Endodermal cell (in vitro differentiated cells): ENCODE measurements around the gene DPH7. TPM values are rescaled to one million over a fixed set of nuclear protein-coding genes. Genes with fewer than 3 reads are reported as not detected.
"Not testable (repeated sequence)": the region's sequence is repeated elsewhere in the genome, so short reads cannot be mapped to it uniquely, and the experiment has no call there.

ENCODE experiments used
- DNase-seq: peaks from one replicate; pipeline ENCODE4 v3.0.0-alpha.2; 2017
- H3K27ac ChIP-seq: 2 replicates; pipeline ENCODE4 v1.5.1; 2013; ENCODE audit warnings: mild to moderate bottlenecking, low read depth, low read length, moderate library complexity
- H3K27me3 ChIP-seq: 2 replicates; pipeline ENCODE4 v1.6.1; 2013; ENCODE audit warnings: mild to moderate bottlenecking, low read length, moderate library complexity; ENCODE audit not compliant: insufficient read depth, control insufficient read depth, poor library complexity, severe bottlenecking
- H3K36me3 ChIP-seq: 2 replicates; pipeline ENCODE4 v1.7.0; 2013; ENCODE audit warnings: mild to moderate bottlenecking, low read length, moderate library complexity; ENCODE audit not compliant: control insufficient read depth, insufficient read depth
- H3K4me1 ChIP-seq: one replicate; pipeline ENCODE4 v1.7.0; 2013; ENCODE audit warnings: low read length; ENCODE audit not compliant: control insufficient read depth, insufficient read depth
- H3K4me3 ChIP-seq: 2 replicates; pipeline ENCODE4 v1.5.1; 2013; ENCODE audit warnings: mild to moderate bottlenecking, low read length, moderate library complexity
- H3K9ac ChIP-seq: 2 replicates; pipeline ENCODE4 v1.6.1; 2013; ENCODE audit warnings: mild to moderate bottlenecking, low read length, moderate library complexity; ENCODE audit not compliant: poor library complexity, severe bottlenecking; ENCODE audit errors: extremely low read depth
- H3K9me3 ChIP-seq: 2 replicates; pipeline ENCODE4 v1.6.1; 2013; ENCODE audit warnings: mild to moderate bottlenecking, low read length, moderate library complexity; ENCODE audit not compliant: control insufficient read depth
- H3K27ac Mint-ChIP-seq: 2 replicates; pipeline ENCODE4 v1.8.0; 2020; ENCODE audit warnings: mixed read lengths
- H3K27me3 Mint-ChIP-seq: 2 replicates; pipeline ENCODE4 v1.8.0; 2021; ENCODE audit warnings: mild to moderate bottlenecking, mixed read lengths; ENCODE audit not compliant: insufficient read depth
- H3K36me3 Mint-ChIP-seq: 2 replicates; pipeline ENCODE4 v1.8.0; 2020; ENCODE audit warnings: low read depth, mixed read lengths
- H3K4me1 Mint-ChIP-seq: 2 replicates; pipeline ENCODE4 v1.8.0; 2020; ENCODE audit warnings: mixed read lengths
- H3K4me3 Mint-ChIP-seq: 2 replicates; pipeline ENCODE4 v1.8.0; 2020; ENCODE audit warnings: mild to moderate bottlenecking, moderate library complexity, mixed read lengths
- H3K9me3 Mint-ChIP-seq: 2 replicates; pipeline ENCODE4 v1.8.0; 2020; ENCODE audit warnings: mild to moderate bottlenecking, mixed read lengths
- CTCF ChIP-seq: fragments of 200-600 bp; sonication (generic); conservative IDR thresholded peaks from 2 replicates; pipeline ENCODE4 v1.5.0; 2021; ENCODE audit warnings: antibody characterized with exemption, mild to moderate bottlenecking
- WGBS, 2 experiments: methylation state at CpG; one replicate each; pipeline versions ENCODE4 v1.1.5 to v1.1.7; 2013; ENCODE audit warnings: missing lambda C conversion rate in 2 of 2, mixed read lengths in 1 of 2; ENCODE audit not compliant: insufficient coverage in 1 of 2, insufficient read length in 1 of 2; 5-methylcytosine and 5-hydroxymethylcytosine counted together
- total RNA-seq, 2 donors: library from RNA; stranded (reverse); fragmentation: NEBNext Ultra II Directional in 1 of 2; extraction: Animal tissue kit (Norgen Biotek cat#: 25700) in 1 of 2; gene quantifications; 2 replicates in 1 of 2; 3 replicates in 1 of 2; pipeline ENCODE4 v1.2.1, GENCODE V29; 2021

DPH7 gene
- total RNA-seq, 2 donors from 2014 or later = 48.9 to 50.4 TPM

- Mint-ChIP-seq H3K27me3 (no peaks in the 10 kb centered on the region), H3K36me3 (no peaks in the 10 kb centered on the region), H3K4me3 (no peak overlapping the region), H3K27ac (no peak overlapping the region), H3K4me1 (no peaks in the 10 kb centered on the region), H3K9me3 (no peaks in the 10 kb centered on the region)
- Histone ChIP-seq H3K27me3 (no peaks in the 10 kb centered on the region), H3K4me3 (no peak overlapping the region), H3K27ac (no peak overlapping the region), H3K36me3 (no peaks in the 10 kb centered on the region), H3K9ac (no peak overlapping the region), H3K9me3 (no peaks in the 10 kb centered on the region), H3K4me1 (no peaks in the 10 kb centered on the region)
- no peak for DNase-seq
- no peak for TF ChIP-seq CTCF
- 83 to 88% methylated on average over 10 of the region's 10 CpGs for WGBS, 2 experiments
These were observed 59.2 kb downstream of the DPH7 start for GRCh38 chr9:137519553-137519952.

GRCh38 chr9:137518661-137519459, 59.9 kb downstream of the DPH7 start:
- not testable (repeated sequence) for H3K27me3 Mint-ChIP-seq, H3K9me3 ChIP-seq, H3K9me3 Mint-ChIP-seq, H3K4me1 ChIP-seq, H3K4me1 Mint-ChIP-seq, H3K27ac ChIP-seq, DNase-seq, H3K27me3 ChIP-seq, H3K9ac ChIP-seq, H3K27ac Mint-ChIP-seq, H3K36me3 Mint-ChIP-seq, H3K4me3 ChIP-seq, H3K36me3 ChIP-seq, H3K4me3 Mint-ChIP-seq
- WGBS, 2 experiments = 85 to 91% methylated on average over 2 to 13 of the region's 13 CpGs

- 89 to 91% methylated on average over 4 to 10 of the region's 10 CpGs for WGBS, 2 experiments
- no peak overlapping the region for H3K9ac ChIP-seq
- Mint-ChIP-seq H3K9me3 (peaks cover 4% of the 10 kb centered on the region), H3K27ac (no peak overlapping the region), H3K4me3 (no peak overlapping the region), H3K36me3 (no peaks in the 10 kb centered on the region), H3K4me1 (no peaks in the 10 kb centered on the region), H3K27me3 (no peaks in the 10 kb centered on the region)
- no peaks in the 10 kb centered on the region for H3K9me3 ChIP-seq
- H3K27me3 ChIP-seq = no peaks in the 10 kb centered on the region
- no peak overlapping the region for H3K4me3 ChIP-seq
- H3K27ac ChIP-seq = no peak overlapping the region
- no peaks in the 10 kb centered on the region for H3K36me3 ChIP-seq
- DNase-seq = no peak
- TF ChIP-seq CTCF = no peak
- no peaks in the 10 kb centered on the region for H3K4me1 ChIP-seq
These were observed 62.4 kb downstream of the DPH7 start for GRCh38 chr9:137516144-137516917.
